HT1080 (cell line): ENCODE results near the gene NADSYN1. TPM values are rescaled to one million over a fixed set of nuclear protein-coding genes. Genes with fewer than 3 reads are reported as not detected.

ENCODE experiments used
- DNase-seq: peaks from one replicate; pipeline ENCODE4 v3.0.0-alpha.2; 2015; ENCODE audit warnings: low read depth
- total RNA-seq: library from RNA; depleted of rRNA; stranded (reverse); fragments of >200 nt; shearing (Covaris generic); gene quantifications from 2 replicates; pipeline ENCODE4 v1.2.3, GENCODE V29; 2014

NADSYN1 gene
- total RNA-seq, 1 experiment from 2014 or later, result 35.6 TPM

DNA sequence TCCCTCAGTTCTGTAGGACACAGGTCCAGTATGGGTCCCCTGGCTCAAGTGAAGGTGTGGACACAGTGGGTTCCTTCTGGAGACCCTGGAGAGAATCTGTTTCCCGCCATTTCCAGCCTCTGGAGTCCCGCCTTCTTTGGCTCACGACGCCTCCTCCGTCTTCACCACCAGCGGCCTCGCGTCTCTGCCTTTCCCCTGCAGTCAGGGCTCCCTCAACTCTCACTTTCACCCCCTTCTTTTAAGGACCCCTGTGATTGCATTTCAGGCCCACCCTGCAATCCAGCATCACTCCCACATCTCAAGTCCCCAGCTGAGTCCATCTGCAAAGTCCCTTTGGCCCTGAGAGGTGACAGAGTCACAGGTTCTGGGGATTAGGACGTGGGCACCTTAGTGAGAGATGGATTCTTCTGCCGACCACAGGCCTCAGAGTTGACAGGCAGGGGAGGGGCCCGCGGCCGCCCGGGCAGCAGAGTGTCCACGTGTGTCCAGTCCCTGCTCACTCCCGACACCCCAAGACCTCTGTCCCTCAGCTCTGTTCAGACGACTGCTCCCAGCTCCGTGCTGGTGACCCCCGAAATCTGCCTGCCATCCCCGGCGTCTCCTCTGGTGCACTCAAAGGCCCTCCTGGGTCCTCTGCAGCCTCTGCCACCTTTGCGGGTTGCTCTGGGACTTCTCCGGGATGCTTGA lies 37.2 kb downstream of the NADSYN1 start:
- no peak for DNase-seq

DNA sequence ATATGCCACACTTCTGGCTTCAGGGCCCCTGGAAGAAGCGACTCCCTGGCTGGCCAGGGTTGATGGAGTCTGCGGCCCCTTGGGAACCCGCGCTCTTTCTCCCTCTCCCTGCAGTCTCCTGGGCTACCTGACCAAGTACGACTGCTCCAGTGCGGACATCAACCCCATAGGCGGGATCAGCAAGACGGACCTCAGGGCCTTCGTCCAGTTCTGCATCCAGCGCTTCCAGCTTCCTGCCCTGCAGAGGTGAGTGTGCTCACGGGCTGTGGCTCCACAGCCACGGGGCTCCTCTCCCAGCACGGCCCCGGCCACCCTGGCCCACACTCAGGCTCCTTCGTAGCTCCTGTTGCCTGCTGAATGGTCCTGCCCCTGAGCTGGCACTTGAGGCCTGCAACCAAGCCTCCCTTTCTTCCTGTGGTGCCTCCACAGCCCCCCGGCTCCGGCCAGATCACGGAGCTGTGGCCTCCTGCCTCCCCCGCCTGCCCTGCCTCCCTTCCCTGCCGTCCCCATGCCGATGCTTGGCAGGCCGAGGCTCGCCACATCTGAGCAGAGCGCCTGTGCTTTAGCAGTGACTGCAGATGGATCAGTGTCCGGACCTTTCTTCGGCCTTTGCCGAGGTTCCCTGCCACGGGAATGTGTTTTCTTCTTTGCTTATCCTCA lies 37.9 kb downstream of the NADSYN1 start:
- DNase-seq, result no peak

DNA sequence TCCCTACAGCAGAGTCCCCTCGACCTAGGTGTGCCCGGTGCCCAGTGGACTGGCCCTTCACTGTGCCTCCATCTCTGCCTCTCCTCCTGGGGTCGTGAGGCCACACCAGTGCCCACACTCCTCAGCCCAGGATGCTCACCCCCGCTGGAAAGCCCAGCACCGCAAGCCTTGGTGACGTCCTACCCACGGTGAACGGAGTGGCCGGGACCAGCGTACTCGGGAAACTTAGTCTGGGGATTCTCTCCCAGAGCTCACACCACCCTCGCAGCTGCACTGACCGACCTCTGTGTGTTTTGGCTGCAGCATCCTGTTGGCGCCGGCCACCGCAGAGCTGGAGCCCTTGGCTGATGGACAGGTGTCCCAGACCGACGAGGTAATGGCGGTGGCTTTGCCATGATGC lies 38.5 kb downstream of the NADSYN1 start:
- DNase-seq, result no peak

- DNase-seq, result no peak
Measured at GRCh38 chr11:71491940-71492339, 38.9 kb downstream of the NADSYN1 start.

DNA sequence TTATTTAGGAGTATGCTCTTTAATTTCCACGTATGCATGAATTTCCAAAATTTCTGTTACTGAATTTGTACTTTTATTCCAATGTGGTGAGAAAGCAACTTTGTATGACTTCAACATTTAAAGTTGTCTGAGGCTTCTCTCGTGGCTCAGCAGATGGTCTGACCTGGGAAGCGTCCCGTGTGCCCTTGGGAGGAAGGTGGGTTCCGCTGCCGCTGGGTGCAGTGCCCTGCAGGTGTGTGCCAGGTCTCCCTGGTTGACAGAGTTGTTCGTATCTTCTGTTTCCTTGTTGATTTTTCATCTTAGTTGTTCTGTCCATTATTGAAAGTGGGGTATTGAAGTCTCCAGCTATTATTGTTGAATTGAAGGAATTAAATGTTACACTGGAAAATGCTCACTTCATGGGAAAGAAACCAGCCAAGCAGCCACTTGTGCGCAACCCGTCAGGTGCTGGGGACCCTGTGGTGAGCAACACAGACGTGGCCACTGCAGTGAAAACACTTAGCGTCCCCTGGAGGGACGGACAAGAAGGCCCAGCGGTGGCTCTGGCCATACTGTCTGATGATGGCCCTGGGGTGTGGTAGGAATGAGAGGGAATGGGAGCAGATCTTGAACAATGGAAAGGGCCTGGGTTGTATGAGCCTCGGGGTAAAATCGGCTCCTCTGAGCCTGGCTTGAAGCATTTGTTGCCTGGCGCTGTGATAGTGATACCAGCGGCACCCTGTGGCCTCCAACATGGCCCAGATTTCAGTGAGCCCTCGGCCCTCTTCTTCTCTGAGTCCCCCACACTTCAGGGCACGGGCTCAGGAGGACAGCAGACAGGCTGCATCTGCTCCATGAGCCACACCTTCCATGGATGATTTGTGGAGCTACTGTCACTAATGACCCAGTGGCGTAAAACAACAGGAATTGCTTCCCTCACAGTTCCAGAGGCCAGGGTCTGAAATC lies 42.6 kb downstream of the NADSYN1 start:
- no peak for DNase-seq

DNA sequence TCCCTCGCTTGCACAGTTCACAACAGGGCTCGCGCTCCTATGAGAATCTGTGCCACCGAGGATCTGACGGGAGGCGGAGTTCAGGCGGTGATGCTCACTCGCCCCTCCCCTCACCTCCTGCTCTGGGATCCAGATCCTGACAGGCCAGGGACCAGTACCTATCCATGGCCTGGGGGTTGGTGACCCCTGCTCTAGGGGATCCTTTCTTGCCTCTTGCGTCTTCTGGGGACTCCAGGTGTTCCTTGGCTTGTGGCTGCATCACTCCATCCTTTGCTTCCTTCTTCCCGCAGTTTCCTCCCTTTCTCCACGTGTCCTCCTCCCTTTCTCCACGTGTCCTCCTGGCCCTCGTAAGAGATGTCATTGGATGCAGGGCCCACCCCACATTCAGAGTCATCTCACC lies 43.4 kb downstream of the NADSYN1 start:
- no peak for DNase-seq

DNA sequence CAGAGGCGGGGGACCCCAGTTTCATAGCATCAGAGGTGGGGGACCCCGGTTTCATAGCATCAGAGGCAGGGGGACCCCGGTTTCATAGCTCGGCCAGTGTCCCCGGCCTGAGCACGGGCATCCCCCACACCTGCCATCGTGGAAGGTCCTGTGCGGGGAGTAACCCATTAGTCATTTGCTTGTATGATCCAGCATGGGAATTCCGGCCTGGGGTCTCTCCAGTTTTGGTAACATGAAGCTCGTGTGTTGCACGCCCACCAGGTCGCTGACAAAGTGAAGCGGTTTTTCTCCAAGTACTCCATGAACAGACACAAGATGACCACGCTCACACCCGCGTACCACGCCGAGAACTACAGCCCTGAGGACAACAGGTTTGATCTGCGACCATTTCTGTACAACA lies 45.1 kb downstream of the NADSYN1 start:
- no peak for DNase-seq

GRCh38 chr11:71499125-71499524 lies 46.1 kb downstream of the NADSYN1 start:
- peak; percentile 15 for DNase-seq

GRCh38 chr11:71499546-71499945 lies 46.5 kb downstream of the NADSYN1 start:
- peak; percentile 19 for DNase-seq

DNA sequence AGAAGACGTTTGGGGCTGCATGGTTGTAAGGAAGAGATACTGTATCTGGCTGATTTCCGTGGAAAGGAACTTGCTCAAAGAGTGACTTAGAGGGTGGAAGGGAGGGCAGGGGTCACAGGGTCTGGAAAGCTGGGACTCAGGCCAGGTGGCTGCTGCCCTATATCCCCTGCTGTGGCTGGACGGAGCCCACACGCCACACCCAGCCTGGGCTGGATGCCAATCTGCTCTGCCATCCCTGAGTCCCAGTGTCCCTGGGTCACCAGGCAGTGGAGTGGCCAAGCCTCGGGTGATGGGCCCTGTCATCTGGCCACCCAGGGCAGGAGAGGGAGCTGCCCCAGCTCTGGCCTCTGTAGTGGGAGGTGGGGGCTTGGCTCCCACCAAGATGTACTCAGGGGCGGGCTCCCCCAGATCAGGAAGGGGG lies 47.6 kb downstream of the NADSYN1 start:
- no peak for DNase-seq

- DNase-seq, result no peak
Measured at GRCh38 chr11:71501071-71501985, 48.3 kb downstream of the NADSYN1 start.

DNA sequence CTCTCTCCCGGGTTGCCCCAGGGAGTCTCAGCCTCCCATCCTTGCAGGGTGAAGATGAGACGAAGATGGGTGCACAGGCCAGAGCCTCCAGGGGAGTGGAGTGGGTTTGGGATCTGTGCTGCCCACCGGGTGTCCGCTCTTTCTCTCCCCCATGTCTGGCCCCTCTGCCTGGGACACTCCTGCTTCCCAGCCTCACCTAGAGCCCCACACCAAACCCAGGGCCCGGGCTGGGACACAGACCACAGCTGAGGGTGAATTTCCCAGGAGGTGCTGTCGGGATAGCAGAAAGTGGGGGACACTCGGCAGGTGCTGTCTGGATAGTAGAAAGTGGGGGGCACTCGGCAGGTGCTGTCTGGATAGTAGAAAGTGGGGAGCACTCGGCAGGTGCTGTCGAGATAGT lies 49.0 kb downstream of the NADSYN1 start:
- no peak for DNase-seq

- no peak for DNase-seq
Measured at GRCh38 chr11:71502871-71503435, 50.0 kb downstream of the NADSYN1 start.

DNA sequence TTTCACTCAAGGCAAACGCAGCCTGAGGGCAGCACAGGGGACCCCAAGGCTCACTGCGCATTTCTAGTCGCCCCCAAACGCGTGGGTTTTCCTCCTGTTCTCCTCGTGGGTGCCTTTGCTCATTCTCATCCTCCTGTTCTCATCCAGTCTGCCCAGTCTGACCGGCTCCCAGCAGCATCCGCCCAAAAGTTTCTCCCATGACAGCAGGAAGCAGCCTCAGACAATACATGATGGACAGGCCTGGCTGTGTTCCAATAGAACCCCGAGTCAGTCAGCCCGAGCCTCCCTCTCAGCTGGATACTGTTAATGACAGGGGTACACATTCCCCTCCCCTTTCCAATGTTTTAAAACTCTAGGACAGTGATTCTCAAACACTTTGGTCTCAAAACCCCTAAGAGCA lies 51.5 kb downstream of the NADSYN1 start:
- no peak for DNase-seq

DNA sequence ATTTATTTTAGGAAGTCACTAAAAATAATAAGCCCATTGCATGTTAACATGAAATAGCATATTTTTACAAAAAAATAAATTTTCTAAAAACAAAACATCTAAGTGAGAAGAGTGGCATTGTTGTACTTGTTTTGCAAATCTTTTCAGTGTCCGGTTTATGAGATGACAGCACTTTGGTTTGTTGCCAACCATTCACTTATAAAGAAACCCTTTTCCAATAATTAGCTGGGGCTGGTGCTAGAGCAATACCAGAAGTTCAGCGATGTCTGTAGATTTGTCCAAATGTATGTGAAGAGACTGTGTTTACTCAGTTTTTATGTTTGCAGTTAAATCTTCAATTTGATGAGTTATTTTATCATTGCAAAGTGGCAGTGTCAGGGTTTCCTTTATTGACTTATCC lies 52.0 kb downstream of the NADSYN1 start:
- DNase-seq, result no peak

DNA sequence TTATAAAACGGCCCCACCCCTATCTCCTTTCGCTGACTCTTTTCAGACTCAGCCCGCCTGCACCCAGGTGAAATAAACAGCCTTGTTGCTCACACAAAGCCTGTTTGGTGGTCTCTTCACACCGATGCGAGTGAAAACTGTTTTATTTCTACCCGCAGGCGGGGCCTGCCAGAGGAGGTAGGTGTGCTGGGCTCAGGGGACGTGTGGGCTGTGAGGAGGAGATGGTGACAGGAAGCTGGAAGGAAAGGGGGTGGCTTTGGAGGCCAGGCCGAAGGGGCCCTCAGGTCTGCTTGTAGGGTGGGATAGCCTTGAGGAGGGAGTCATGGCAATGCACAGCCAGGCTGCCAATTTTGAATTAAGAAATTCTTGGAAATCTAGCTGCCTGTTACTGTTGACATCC lies 52.8 kb downstream of the NADSYN1 start:
- no peak for DNase-seq

DNA sequence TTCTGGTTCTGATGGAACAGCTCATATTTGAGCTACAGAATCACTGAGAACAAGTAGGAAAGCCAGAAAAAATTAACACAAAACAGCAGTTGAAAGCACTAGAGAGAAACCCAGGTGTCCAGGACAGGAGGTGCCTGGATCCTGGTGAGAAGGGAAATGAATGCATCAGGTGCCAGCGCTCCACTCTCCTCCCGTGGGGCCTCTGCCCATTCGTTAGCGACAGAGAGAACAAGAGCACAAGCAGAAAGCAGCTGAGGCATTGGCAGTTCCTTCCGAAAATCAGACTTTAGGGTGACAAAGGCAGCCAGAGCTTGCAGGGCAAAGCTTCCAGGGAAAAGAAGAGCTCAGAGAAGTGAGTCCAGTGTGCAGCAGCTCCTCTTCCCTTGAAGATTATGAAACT lies 54.1 kb downstream of the NADSYN1 start:
- DNase-seq, result no peak

DNA sequence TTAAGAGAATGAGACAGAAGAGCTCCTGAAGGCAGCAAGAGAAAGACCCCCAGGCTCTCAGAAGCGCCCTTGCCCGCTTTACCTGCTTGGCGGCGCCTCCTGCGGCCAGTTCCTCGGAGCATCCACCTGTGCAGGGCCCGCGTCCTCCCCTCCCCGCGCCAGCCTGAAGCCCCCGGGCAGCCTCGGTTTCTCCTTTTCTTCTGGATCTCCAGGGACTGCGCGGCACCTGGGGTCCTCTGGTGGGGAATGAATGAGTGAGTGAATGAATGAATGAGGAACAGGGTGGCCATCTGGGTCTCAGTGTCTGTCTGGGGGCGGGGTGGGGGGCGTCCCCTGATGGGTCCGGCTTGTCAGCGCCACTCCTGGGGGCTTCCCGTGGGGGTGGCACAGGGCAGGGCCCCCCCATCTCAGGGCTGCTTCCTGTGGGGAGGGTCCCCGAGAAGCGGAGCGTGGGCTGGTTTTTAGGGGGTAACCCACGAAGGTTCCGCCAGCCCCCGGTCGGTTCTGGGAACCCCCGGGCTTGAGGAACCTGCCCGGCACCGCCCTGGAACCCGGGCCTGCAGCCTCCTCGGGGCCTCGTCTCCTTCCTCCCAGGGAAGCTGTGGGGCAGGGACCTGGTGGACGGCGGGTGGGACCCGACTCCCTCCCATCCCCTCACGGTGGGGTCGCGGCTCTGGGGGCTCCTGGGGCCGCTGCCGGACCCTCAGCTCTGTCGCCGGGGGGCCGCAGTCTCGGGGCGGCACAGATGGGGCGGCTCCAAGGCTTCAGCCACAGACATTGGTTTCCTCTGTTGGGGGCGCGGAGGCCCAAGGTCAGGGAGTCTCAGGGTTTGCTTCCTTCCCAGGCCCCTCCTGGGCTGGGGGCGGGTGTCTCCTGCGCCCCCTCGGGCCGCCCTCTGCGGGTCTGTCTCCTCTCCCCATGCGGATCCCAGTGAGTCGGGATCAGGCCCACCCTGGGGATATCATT lies 65.8 kb downstream of the NADSYN1 start:
- no peak for DNase-seq

DNA sequence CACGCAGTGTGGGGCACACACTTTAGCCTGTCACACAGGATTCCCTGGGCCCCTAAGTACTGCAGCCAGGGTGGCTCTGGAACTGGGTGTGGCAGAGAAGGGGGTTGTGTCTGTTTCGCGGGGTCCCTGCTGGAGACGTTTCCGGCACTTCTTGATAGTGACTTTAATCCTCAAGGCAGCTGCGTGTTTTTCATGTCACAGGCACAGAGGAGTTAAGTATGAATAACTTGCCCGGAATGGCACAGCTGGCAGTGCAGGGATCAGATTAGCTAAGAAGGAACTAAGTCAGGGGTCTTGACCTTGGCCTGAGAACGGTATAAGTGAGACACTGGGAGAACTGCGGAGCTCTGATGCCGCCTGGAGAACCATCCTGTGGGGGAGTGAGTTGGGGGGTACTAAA lies 66.5 kb downstream of the NADSYN1 start:
- no peak for DNase-seq
